ENCODE data around the gene PCNT.
"Not testable (repeated sequence)": the region's sequence is repeated elsewhere in the genome, so short reads cannot be mapped to it uniquely, and the experiment has no call there.

Gene PCNT

GRCh38 chr21:46455575-46456385 lies 131.8 kb downstream of the PCNT start:
- DNase-seq = no peak

- no peak for DNase-seq
These were observed 132.8 kb downstream of the PCNT start for GRCh38 chr21:46456750-46457149.

GRCh38 chr21:46457801-46458314 lies 133.9 kb downstream of the PCNT start:
- DNase-seq = peak; percentile 58

- DNase-seq = peak; percentile 95
These were observed 134.5 kb downstream of the PCNT start, which contains the start of gene DIP2A for GRCh38 chr21:46458315-46459023. TSS of gene DIP2A (plus strand) at chr21:46458891. CDS start at chr21:46459132, 241 bp downstream.

- DNase-seq = no peak
These were observed 135.0 kb downstream of the PCNT start for GRCh38 chr21:46459024-46459355.

- DNase-seq = peak; percentile 32
These were observed 135.6 kb downstream of the PCNT start for GRCh38 chr21:46459356-46460112.

- no peak for DNase-seq
These were observed 138.0 kb downstream of the PCNT start for GRCh38 chr21:46461909-46462308.

- DNase-seq = not testable (repeated sequence)
These were observed 141.2 kb downstream of the PCNT start for GRCh38 chr21:46465153-46465552.

GRCh38 chr21:46465651-46466050 lies 141.7 kb downstream of the PCNT start:
- DNase-seq = no peak

GRCh38 chr21:46468108-46468774 lies 144.3 kb downstream of the PCNT start:
- peak; percentile 17 for DNase-seq

GRCh38 chr21:46469275-46469674 lies 145.3 kb downstream of the PCNT start:
- no peak for DNase-seq

- DNase-seq = no peak
These were observed 147.6 kb downstream of the PCNT start for GRCh38 chr21:46471514-46471913.

- DNase-seq = no peak
These were observed 148.3 kb downstream of the PCNT start for GRCh38 chr21:46472246-46472645.

GRCh38 chr21:46474382-46474781 lies 150.4 kb downstream of the PCNT start:
- DNase-seq = no peak

GRCh38 chr21:46475296-46475695 lies 151.3 kb downstream of the PCNT start:
- no peak for DNase-seq

GRCh38 chr21:46477765-46478164 lies 153.8 kb downstream of the PCNT start:
- DNase-seq = no peak

- DNase-seq = no peak
These were observed 155.0 kb downstream of the PCNT start for GRCh38 chr21:46478910-46479309.

- no peak for DNase-seq
These were observed 156.5 kb downstream of the PCNT start for GRCh38 chr21:46480466-46480865.

GRCh38 chr21:46482225-46482845 lies 158.4 kb downstream of the PCNT start:
- DNase-seq = no peak

GRCh38 chr21:46482846-46483231 lies 158.9 kb downstream of the PCNT start:
- no peak for DNase-seq

GRCh38 chr21:46483300-46484295 lies 159.6 kb downstream of the PCNT start:
- no peak for DNase-seq
